Left cardiac atrium (tissue), 4 donors: ENCODE results near the gene ULBP3. TPM values are rescaled to one million over a fixed set of nuclear protein-coding genes. Genes with fewer than 3 reads are reported as not detected.
"Not testable (repeated sequence)": the region's sequence is repeated elsewhere in the genome, so short reads cannot be mapped to it uniquely, and the experiment has no call there.

Experiments used
- ATAC-seq, 2 donors: fragments of 200-7000 bp; cut with Tn5 transposase; one replicate each; pipeline ENCODE4 v1.9.1; 2020; ENCODE audit warnings: mild to moderate bottlenecking in 2 of 2, moderate library complexity in 2 of 2
- DNase-seq: peaks from one replicate; pipeline ENCODE4 v3.0.0-alpha.2; 2020
- intact Hi-C, 2 donors: fragments of 100-400 bp; cut with DNase I; formaldehyde crosslinking; loops; one replicate each; pipeline versions ENCODE4 v1.14.1 to v1.15.1; 2022 to 2023
- total RNA-seq, 2 donors: library from RNA; stranded (reverse); fragmentation: NEBNext Ultra II Directional; extraction: Animal tissue kit (Norgen Biotek cat#: 25700); gene quantifications; one replicate each; pipeline ENCODE4 v1.2.1, GENCODE V29; 2021
- donor health status: DM: no; HTN: yes; CAD: no.
- donor health status: DM: no; HTN: yes; CAD: no; lungs with severe emphysema.
- donor health status: DM: yes; HTN: yes; CAD: no.
- donor health status: Dilated cardiomyopathy.

Gene ULBP3
- total RNA-seq, 2 donors from 2014 or later, result 0.60 to 1.4 TPM

- DNase-seq (no peak), ATAC-seq (no peak)
- intact Hi-C loops, result loop anchor here (2.0 to 10.0 kb wide), 3 partner anchors 253 to 733 kb away; no protein-coding TSS in a partner anchor
Measured at GRCh38 chr6:150081702-150082101, 12.8 kb upstream of the ULBP3 start.

DNA sequence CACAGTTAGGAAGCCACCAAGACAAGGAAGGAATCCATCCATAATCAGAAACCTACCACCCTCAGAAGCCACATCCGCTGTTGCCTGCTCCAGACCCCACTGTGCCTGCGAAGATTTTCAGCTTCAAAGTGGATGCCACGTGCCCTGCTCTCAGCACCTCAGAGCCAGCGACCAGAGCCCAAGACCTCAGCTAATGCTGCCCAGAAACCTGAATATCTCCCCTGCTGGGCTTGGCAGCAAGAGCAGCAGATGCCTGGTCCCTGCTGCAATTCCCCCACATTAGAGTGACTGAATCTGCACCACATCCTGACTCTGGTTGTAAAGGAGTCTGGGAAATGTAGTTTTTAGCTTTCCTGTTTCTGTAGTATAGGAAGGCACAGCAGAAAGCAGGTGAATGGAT lies 10.7 kb upstream of the ULBP3 start:
- no peak for ATAC-seq
- intact Hi-C loops, result loop anchor here (1.0 to 10.0 kb wide), 4 partner anchors 255 to 735 kb away; no protein-coding TSS in a partner anchor
- no peak for DNase-seq

DNA sequence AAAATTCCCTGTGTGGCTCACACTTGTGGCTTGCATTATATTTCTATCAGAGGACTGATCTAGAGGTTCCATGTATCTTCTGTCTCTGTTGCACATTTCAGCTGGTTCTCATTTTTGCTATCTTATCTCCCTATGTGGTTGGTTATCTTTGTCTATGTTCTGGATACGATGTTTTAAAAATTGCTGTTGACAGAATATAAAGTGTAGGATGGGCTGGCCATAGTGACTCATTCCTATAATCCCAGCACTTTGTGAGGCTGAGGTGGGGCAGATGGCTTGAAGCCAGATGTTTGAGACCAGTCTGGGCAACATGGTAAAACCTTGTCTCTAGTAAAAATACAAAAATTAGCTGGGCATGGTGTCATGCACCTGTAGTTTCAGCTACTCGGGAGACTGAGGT lies 9.9 kb upstream of the ULBP3 start:
- intact Hi-C loops, result no loop called here
- no peak for DNase-seq
- peak in 1 of 2 donors; percentile 35 for ATAC-seq

DNA sequence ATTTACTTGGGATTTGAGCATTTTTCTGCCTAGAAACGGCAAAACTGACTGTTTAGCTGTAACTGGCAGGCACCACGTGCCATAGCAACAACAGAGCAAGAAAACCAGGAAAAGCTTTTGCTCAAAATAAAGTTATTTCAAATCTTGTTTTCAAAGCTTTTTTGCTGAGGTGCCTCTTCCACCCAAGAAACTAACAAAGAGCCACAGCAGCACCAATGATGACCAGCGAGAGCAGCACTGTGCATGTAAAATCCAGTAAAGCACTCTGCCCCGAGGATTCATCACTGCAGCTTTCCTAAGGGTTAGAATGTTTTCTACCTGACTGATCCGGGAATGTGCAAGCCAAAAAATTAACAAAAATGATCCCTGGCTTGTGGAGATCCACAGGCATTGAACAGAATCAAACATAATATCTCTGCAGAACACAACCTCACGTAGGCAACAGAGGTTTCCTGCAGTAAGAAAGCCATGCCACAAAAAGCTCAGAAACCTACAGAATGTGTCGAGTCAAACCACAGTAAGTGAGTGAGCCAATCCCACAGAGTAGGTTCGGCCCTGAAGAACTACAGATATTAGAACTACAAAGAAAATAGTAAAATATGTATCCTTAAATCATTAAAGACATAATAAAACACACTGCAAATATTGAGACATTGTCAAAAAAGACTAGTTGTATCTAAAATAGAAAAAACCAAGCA lies 7.4 kb upstream of the ULBP3 start:
- intact Hi-C loops, result no loop called here
- no peak for ATAC-seq
- no peak for DNase-seq

- ATAC-seq (no peak), DNase-seq (no peak)
- intact Hi-C loops, result no loop called here
Measured at GRCh38 chr6:150075034-150075421, 6.1 kb upstream of the ULBP3 start.

GRCh38 chr6:150074396-150075033 lies 5.6 kb upstream of the ULBP3 start:
- DNase-seq, intact Hi-C loops, ATAC-seq: not testable (repeated sequence)

GRCh38 chr6:150072201-150072600 lies 3.3 kb upstream of the ULBP3 start:
- intact Hi-C loops, result no loop called here
- no peak for ATAC-seq
- peak; percentile 63 for DNase-seq

DNA sequence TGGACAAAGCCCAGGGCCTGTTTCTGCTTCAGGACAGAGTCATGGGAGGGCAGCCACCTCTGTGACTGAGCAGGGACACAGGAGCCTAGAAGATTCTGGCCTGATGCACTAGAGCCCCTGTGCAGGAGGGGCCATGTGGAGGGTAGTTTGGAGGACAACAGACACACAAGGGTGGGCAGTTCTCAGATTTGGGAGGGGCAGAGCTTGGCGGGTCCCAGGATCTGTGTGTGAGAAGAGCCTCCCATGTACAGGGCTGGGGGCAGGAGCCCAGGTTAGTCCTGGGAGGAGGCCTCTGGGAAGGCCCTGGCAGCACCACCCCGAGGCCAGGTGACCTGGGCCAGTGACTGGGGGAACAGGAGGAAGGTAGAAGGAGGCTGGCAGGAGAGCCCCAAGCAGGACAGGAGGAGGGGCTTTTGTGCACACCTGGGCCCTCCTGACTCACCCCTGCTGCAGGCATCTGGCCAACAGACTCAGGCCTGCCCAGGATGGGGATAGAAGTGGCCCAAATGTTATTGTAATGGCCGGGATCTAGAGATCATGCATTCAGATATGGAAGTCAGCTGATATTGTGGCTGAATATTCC lies 1.4 kb upstream of the ULBP3 start:
- intact Hi-C loops, result no loop called here
- DNase-seq, result no peak
- no peak for ATAC-seq

DNA sequence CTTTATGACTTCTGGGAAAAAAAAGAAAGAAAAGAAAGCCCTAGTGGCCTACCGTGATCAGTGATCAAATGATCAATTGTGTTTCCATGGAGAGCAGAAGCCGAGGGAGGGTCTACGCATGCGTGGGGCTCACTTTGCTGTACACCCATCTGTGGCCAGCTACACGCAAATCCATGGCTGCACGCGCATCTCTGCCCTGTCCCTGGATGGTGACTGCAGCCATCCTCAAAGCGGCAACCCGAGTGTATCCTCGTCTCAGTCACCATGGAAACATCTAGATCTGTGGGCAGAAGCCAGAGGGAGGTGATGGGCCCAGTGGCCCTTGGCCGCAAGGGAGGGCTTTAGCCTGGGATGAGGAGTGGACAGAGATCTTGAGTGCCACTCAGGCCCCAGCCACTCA lies 785 bp upstream of the ULBP3 start:
- intact Hi-C loops, result no loop called here
- DNase-seq (no peak), ATAC-seq (no peak)

- intact Hi-C loops, result no loop called here
- ATAC-seq (no peak), DNase-seq (no peak)
Measured at GRCh38 chr6:150068151-150068550, 770 bp downstream of the ULBP3 start.

DNA sequence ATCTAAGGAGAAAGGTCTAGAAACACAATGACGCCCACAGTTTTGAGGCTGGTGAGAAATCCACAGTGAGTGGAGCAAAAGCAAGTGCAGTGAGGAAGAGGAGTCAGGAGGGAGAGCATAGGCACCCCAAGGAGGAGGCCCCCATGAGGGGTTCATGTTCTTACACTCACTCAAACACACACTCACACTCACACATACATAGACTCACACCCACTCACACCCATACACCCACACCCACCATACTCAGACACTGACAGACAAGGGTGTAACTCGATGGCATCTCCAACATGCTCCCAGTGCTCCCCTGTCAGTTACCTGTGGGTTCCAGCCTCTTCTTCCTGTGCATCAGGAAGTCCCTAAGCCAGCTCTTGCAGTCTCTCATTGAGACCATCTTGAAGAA lies 3.8 kb downstream of the ULBP3 start:
- intact Hi-C loops, result no loop called here
- no peak for ATAC-seq

DNA sequence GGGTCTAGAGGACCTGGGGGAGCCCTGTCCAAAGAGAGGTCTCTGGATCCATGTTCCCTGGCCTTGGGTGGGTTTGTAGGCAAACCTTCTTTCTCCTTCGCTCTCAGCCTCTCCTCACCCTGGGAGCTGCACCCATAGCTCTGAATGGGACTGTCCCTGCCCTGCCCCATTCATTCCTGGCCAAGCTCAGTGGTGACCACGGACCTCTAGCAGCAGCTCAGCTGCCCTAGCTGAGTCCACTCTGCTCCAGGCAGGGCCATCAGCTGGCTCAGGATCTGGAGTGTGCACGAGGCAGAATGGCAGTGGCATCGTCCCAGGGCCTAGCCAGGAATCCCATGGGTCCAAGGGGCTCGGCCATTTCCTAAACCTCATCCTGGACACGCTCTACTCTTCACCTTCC lies 5.3 kb downstream of the ULBP3 start:
- intact Hi-C loops, result no loop called here
- no peak for DNase-seq
- ATAC-seq, result no peak

More for the DNA sequence above, 3.8 kb downstream of the ULBP3 start:
- DNase-seq, result no peak

GRCh38 chr6:150059973-150060372 lies 8.9 kb downstream of the ULBP3 start:
- ATAC-seq, result peak in 1 of 2 donors; percentile 15
- intact Hi-C loops, DNase-seq: not testable (repeated sequence)

DNA sequence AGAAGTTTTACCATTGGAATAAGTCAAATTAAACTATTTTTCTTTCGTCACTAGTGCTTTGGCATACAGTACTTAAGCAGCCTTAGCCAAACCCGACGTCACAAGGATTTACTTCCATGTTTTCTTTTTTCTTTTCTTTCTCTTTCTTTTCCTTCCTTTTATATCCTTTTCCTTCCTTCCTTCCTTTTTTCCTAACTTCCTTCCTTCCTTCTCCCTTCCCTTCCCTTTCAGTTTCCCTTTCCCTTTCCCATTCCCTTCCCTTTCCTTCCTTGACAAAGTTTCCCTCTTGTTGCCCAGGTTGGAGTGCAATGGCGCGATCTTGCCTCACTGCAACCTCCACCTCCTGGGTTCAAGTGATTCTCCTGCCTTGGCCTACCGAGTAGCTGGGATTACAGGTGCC lies 9.9 kb downstream of the ULBP3 start:
- no peak for ATAC-seq
- intact Hi-C loops, result no loop called here
- DNase-seq, result no peak

DNA sequence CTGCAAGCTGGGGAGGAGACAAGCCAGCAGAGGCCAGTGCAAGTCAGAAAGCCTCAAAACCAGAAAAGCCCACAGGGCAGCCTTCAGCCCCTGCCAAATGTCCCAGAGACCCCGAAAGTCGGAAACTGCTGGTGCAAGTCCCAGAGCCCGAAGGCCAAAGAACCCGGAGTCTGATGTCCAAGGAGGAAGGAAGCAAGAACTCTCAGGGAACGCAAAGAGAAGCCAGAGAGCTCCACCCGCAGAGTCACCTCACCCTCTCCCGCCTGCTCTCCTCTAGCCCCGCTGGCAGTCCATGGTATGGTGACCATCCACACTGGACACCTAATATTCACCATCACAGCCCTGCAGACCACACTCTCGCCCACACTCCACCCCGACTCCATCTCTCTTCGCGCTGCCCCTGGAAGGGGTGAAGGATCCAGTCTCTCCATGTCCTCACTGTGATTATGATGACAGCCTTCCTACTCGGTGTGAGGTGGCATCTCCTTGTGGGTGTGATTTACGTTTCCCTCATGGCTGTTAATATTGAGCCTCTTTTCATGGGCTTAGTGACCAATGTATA lies 10.6 kb downstream of the ULBP3 start:
- DNase-seq (no peak), ATAC-seq (no peak)
- intact Hi-C loops, result no loop called here

DNA sequence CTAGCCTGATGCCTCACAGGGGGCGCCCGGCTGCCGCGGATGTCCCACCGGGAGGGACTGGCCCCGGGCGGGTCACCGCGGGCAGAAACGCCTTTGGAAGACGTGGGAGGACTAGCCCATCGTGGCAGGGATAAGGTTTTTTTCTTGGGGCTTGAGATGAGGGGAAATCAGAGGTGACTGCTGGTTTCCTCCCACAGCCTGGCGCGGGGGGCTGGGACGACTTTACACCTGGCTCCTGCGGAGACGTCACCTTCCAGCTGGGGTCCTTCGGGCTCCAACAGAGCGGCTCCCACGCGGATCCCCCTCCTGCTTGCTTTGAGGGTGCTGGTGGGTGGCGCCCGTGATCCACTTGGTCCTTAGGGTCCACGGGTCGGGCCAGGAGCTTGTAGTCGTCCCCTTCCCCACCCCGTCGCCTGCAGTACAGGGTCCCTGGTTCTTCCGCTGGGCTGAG lies 11.4 kb downstream of the ULBP3 start:
- DNase-seq, result no peak
- ATAC-seq, result no peak
- intact Hi-C loops, result no loop called here

DNA sequence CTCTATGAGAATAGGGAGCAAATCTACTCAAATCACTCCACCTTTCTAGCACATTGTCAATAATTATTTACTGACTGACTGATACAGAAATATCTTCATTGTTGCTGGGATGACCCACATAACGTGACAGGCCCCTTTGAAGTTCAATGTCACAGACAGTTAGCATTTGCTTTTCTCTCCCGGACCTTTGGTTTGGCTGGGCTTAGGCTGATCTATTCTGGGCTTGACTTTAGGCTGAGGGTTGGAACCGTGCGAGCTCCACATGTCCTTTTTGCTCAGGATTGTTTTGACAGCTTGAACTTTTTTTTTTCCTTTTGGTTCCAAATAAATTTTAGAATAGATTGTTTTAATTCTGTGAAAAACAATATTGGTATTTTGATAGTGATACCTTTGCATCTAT lies 12.0 kb downstream of the ULBP3 start:
- intact Hi-C loops, result no loop called here
- no peak for ATAC-seq
- no peak for DNase-seq

GRCh38 chr6:150056156-150056555 lies 12.8 kb downstream of the ULBP3 start:
- no peak for DNase-seq
- intact Hi-C loops, result no loop called here
- ATAC-seq, result no peak

- intact Hi-C loops, result no loop called here
- DNase-seq, result no peak
- ATAC-seq, result no peak
Measured at GRCh38 chr6:150055131-150055530, 13.8 kb downstream of the ULBP3 start.

- intact Hi-C loops, result no loop called here
- ATAC-seq (no peak), DNase-seq (no peak)
Measured at GRCh38 chr6:150053450-150053849, 15.5 kb downstream of the ULBP3 start.
